ENCODE measurements around the gene NDUFC2.
"Not testable (repeated sequence)": the region's sequence is repeated elsewhere in the genome, so short reads cannot be mapped to it uniquely, and the experiment has no call there.

NDUFC2 gene

GRCh38 chr11:78085972-78086371 is 6.3 kb upstream of the NDUFC2 start:
- DNase-seq (ENCODE audit: low read depth) = no peak
- H3K4me3 ChIP-seq (ENCODE audit: low read depth, low read length) = no peak overlapping the region
- no peak for TF ChIP-seq CTCF (IDR thresholded peaks at IDR 0.05; ENCODE audit: control insufficient read depth, extremely low read depth, insufficient read depth)

DNA sequence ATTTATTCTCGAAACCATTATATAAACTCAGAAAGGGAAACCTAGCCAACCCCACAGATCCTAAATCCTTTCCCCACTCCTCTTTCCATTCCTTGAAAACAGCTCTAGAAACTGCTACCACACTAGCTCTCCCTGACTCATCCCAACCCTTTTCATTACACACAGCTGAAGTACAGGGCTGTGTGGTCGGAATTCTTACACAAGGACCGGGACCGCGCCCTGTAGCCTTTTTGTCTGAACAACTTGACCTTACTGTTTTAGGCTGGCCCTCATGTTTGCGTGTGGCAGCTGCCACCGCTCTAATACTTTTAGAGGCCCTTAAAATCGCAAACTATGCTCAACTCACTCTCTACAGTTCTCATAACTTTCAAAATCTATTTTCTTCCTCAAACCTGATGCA is 4.8 kb upstream of the NDUFC2 start:
- not testable (repeated sequence) for H3K4me3 ChIP-seq (ENCODE audit: low read depth, low read length); DNase-seq (ENCODE audit: low read depth)

GRCh38 chr11:78083021-78083420 is 3.4 kb upstream of the NDUFC2 start:
- H3K4me3 ChIP-seq (ENCODE audit: low read depth, low read length) = no peak overlapping the region
- no peak for DNase-seq (ENCODE audit: low read depth)
- no peak for TF ChIP-seq CTCF (IDR thresholded peaks at IDR 0.05; ENCODE audit: control insufficient read depth, extremely low read depth, insufficient read depth)

DNA sequence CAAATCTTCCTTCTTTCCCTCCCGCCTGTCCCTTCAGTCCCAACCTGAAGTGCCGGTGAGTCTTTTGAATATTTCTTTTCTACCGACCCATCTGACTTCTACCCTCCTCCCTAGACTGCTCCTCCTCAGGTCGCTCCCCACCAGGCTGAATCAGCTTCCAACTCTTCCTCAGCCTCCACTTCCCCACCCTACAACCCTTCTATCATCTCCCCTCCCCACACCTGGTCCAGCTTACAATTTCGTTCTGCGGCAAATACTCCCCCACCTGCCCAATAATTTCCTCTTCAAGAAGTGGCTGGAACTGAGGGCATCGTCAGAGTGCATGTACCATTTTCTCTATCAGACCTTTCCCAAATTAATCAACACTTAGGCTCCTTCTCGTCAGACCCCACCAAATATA is 2.5 kb upstream of the NDUFC2 start:
- DNase-seq (ENCODE audit: low read depth) = no peak
- no peak overlapping the region for H3K4me3 ChIP-seq (ENCODE audit: low read depth, low read length)
- no peak for TF ChIP-seq CTCF (IDR thresholded peaks at IDR 0.05; ENCODE audit: control insufficient read depth, extremely low read depth, insufficient read depth)

DNA sequence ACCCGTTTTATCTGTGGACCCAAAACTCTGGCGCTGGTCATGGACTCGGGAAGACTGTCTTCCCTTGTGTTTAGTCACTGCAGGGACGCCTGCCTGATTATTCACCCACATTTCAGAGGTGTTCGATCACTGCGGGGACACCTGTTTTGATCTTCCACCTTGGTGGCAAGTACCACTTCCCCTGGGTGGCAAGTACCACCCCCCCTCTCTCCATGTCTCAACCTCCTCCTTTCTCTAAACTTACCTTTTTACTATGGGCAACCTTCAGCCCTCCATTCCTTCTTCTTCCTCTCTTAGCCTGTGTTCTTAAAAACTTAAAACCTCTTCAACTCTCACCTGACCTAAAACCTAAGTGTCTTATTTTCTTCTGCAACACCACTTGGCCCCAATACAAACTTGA is 1.9 kb upstream of the NDUFC2 start:
- no peak for DNase-seq (ENCODE audit: low read depth)
- no peak for TF ChIP-seq CTCF (IDR thresholded peaks at IDR 0.05; ENCODE audit: control insufficient read depth, extremely low read depth, insufficient read depth)
- no peak overlapping the region for H3K4me3 ChIP-seq (ENCODE audit: low read depth, low read length)

DNA sequence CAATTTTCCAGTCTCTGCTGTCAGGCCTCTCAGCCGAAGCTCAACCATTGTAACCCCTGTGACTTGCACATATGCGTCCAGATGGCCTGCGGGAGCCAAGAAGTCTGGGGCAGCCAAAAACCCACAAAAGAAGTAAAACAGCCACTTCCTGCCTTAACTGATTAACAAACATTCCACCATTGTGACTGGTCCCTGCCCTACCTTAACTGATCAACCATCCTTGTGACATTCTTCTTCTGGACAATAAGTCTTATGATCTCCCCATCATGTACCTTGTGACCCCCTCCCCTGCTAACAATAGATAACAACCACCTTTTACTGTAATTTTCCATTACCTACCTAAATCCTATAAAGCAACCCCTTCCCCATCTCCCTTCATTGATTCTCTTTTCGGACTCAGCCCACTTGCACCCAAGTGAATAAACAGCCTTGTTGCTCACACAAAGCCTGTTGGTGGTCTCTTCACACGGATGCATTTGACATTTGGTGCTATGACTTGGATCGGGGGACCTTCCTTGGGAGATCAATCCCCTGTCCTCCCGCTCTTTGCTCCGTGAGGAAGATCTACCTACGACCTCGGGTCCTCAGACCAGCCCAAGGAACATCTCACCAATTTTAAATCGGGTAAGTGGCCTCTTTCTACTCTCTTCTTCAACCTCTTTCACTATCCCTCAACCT is 1.3 kb upstream of the NDUFC2 start:
- TF ChIP-seq CTCF (IDR thresholded peaks at IDR 0.05; ENCODE audit: control insufficient read depth, extremely low read depth, insufficient read depth) = no peak
- H3K4me3 ChIP-seq (ENCODE audit: low read depth, low read length) = no peak overlapping the region
- no peak for DNase-seq (ENCODE audit: low read depth)

DNA sequence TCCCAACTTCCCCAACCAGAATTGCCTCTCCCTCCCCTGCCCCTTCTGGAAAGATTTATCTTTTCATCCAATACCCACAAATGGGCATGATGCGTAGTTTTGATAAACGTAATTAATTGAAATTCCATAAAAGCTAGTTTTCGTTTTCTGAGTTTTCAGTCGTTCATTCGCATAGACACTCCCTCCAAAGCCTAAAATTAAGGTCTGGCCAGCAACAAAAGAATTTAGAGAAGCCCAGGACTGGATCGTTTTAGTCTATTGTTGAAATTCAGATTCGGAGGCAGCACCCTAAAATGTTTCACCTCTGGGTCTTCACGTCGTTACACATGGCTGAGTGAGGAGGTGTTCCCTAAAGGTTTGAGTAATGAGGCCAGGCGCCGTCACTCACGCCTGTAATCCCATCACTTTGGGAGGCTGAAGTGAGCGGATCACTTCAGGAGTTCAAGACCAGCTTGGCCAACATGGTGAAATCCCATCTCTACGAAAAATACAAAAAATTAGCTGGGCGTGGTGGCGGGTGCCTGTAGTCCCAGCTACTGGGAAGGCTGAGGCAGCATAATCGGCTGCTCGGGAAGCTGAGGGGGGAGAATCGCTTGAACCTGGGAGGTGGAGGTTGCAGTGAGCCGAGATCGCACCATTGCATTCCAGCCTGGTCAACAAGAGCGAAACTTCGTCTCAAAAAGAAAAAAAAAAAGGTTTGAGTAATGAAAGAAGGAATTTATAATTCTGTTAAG is 589 bp upstream of the NDUFC2 start:
- TF ChIP-seq CTCF (IDR thresholded peaks at IDR 0.05; ENCODE audit: control insufficient read depth, extremely low read depth, insufficient read depth) = no peak
- H3K4me3 ChIP-seq (ENCODE audit: low read depth, low read length) = peak overlapping the region; percentile 99
- no peak for DNase-seq (ENCODE audit: low read depth)
